ENCODE measurements around the gene EVI5.

GRCh38 chr1:92544756-92545165 lies 240.1 kb downstream of the EVI5 start:
- TF ChIP-seq CTCF (IDR thresholded peaks at IDR 0.05; ENCODE audit: low read length) (no peak), EZH2 (IDR thresholded peaks at IDR 0.05; ENCODE audit: borderline replicate concordance, low read length) (no peak)

Data from OCI-LY1 (cell line).